ENCODE results near the gene VWA8.

- TF ChIP-seq CTCF (IDR thresholded peaks at IDR 0.05), result no peak
- no peak for TF ChIP-seq POLR2A (IDR thresholded peaks at IDR 0.05)
- TF ChIP-seq EP300 (IDR thresholded peaks at IDR 0.05), result no peak
- TF ChIP-seq POLR2AphosphoS5 (IDR thresholded peaks at IDR 0.05), result no peak
Measured at GRCh38 chr13:41674246-41674645, 286.7 kb downstream of the VWA8 start.
